ENCODE data around the gene PDLIM7.

DNA sequence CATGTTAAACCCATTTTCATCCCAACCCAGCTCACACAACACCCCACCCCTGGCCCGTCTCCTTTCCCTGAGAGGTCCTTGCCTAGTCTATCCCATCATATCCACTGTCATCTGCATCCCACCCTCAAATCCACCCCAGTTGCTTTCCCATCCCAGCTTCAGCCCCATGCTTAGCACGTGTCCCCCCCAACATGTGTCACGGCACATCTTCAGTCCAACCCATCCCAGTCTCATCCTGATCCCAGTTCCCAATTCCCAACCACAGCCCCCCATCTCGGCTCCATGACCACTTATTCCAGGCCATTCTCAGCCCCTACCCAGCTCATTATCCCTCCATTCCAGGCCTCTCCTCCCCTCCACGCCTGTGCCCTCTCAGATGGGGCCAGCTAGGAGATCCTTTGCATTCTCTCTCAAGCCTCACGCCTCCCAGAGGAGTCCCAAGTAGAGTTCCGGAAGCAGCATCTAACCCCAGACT, 23.4 kb downstream of the PDLIM7 start:
- no peak for TF ChIP-seq EZH2phosphoT487 (IDR thresholded peaks at IDR 0.05; ENCODE audit: low read depth)
- TF ChIP-seq, protein P1, sequence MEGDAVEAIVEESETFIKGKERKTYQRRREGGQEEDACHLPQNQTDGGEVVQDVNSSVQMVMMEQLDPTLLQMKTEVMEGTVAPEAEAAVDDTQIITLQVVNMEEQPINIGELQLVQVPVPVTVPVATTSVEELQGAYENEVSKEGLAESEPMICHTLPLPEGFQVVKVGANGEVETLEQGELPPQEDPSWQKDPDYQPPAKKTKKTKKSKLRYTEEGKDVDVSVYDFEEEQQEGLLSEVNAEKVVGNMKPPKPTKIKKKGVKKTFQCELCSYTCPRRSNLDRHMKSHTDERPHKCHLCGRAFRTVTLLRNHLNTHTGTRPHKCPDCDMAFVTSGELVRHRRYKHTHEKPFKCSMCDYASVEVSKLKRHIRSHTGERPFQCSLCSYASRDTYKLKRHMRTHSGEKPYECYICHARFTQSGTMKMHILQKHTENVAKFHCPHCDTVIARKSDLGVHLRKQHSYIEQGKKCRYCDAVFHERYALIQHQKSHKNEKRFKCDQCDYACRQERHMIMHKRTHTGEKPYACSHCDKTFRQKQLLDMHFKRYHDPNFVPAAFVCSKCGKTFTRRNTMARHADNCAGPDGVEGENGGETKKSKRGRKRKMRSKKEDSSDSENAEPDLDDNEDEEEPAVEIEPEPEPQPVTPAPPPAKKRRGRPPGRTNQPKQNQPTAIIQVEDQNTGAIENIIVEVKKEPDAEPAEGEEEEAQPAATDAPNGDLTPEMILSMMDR (IDR thresholded peaks at IDR 0.05; ENCODE audit: low read depth, low read length) = no peak

All from OCI-LY3 (cell line).